Activated naive CD4-positive, alpha-beta T cell treated with anti-CD3 and anti-CD28 coated beads, Interleukin-2, amount 50 U/mL, for 24 hours (primary cell): ENCODE results near the gene UNC93A.
"Not testable (repeated sequence)": the region's sequence is repeated elsewhere in the genome, so short reads cannot be mapped to it uniquely, and the experiment has no call there.

Experiments
- H3K27ac Mint-ChIP-seq: one replicate; pipeline ENCODE4 v1.8.0; 2021; ENCODE audit warnings: mild to moderate bottlenecking, mixed read lengths
- H3K27me3 Mint-ChIP-seq: one replicate; pipeline ENCODE4 v1.8.0; 2021; ENCODE audit warnings: mixed read lengths
- H3K36me3 Mint-ChIP-seq: one replicate; pipeline ENCODE4 v1.8.0; 2021; ENCODE audit warnings: mixed read lengths
- H3K4me1 Mint-ChIP-seq: one replicate; pipeline ENCODE4 v1.8.0; 2021; ENCODE audit warnings: mixed read lengths
- H3K4me3 Mint-ChIP-seq: one replicate; pipeline ENCODE4 v1.8.0; 2021; ENCODE audit warnings: mild to moderate bottlenecking, mixed read lengths
- H3K9me3 Mint-ChIP-seq: one replicate; pipeline ENCODE4 v1.8.0; 2021; ENCODE audit warnings: mixed read lengths

The UNC93A gene

DNA sequence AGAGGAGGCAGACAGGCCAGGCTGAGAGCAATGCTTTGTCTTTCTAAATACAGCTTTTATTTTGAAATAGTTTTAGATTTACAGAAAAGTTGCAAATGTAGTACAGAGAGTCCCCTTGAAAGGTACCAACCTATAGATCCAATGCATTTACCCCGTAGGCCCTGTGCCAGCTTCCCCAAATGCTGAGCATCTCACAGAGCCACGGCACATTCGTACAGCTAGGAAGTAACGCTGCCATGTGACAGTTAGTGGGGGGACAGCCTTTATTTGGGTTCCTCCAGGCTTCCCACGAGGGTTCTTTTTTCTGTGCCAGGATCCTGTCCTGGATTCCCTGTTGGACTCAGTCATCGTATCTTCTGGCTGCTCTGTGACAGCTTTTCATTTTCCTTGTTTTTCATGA, 20.6 kb downstream of the UNC93A start:
- not testable (repeated sequence) for H3K27ac Mint-ChIP-seq, H3K4me3 Mint-ChIP-seq, H3K9me3 Mint-ChIP-seq, H3K27me3 Mint-ChIP-seq, H3K4me1 Mint-ChIP-seq, H3K36me3 Mint-ChIP-seq

DNA sequence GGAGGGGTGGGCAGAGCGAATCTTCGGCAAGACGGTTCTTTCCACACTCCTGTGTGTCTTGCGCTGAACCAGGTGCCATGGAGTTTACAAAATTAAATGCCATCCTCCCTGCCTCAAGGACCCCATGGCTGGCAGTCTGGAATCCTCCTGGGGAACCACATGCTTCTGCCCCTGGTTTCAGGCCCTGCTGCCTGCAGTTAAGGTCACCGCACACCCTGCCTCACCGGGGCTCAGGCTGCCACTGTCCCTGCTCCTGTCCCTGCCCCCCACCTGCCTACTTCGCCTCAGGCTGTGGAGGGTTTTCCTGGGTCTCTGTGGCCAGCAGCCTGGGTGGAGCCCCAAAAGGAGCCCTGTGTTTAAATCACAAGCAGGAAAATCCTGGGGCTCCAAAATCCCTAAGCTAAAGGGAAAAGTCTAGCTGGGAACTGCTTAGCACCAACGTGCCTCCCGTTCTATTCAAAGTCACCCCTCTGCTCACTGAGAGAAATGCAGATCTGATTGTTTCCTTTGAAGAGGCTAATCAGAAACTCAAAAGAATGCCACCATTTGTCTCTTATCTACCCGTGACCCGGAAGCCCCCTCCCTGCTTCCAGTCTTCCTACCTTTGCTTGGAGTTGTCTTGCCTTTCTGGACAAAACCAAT, 23.2 kb downstream of the UNC93A start:
- H3K9me3 Mint-ChIP-seq = no peaks in the 10 kb centered on the region
- no peak overlapping the region for H3K27ac Mint-ChIP-seq
- H3K4me1 Mint-ChIP-seq = no peaks in the 10 kb centered on the region
- peaks cover 6% of the 10 kb centered on the region for H3K27me3 Mint-ChIP-seq
- H3K4me3 Mint-ChIP-seq = no peak overlapping the region
- no peaks in the 10 kb centered on the region for H3K36me3 Mint-ChIP-seq

DNA sequence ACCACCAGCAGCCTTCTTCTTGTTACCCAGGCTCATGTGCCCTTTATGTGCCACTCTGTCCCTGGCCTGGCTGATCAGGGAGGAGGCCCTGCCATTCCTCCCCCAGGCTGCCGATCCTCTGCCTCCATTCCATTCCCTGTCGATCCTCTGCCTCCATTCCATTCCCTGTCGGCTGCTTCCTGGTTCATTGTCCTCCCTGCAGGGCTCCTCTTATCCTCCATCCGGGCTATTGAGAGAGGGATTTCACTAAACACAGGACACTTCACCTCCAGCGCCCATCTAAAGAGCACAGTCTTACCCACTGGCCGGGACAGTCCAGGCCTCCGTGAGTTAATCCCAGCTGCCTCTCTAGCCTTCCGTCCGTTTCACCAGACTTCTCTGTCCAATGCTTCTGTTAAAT, 26.1 kb downstream of the UNC93A start:
- peaks cover 6% of the 10 kb centered on the region for H3K27me3 Mint-ChIP-seq
- H3K9me3 Mint-ChIP-seq = no peaks in the 10 kb centered on the region
- H3K27ac Mint-ChIP-seq = no peak overlapping the region
- H3K4me1 Mint-ChIP-seq = no peaks in the 10 kb centered on the region
- H3K4me3 Mint-ChIP-seq = no peak overlapping the region
- no peaks in the 10 kb centered on the region for H3K36me3 Mint-ChIP-seq

DNA sequence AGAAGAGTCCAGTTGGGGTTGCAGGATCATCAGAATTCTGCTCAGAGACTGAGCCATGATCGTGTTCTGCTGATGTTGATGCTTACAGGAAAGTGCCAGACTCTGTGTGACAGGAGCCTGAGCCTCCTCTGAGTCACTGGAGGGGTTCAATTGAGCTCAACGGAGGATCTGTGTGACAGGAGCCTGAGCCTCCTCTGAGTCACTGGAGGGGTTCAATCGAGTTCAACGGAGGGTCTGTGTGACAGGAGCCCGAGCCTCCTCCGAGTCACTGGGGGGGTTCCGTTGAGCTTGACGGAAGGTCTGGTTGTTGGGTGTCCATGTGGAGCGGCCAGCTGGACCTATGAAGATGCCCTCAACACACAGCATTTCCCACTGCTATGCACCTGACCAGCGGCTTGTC, 27.2 kb downstream of the UNC93A start:
- not testable (repeated sequence) for H3K27me3 Mint-ChIP-seq, H3K4me1 Mint-ChIP-seq, H3K36me3 Mint-ChIP-seq, H3K27ac Mint-ChIP-seq, H3K9me3 Mint-ChIP-seq, H3K4me3 Mint-ChIP-seq

DNA sequence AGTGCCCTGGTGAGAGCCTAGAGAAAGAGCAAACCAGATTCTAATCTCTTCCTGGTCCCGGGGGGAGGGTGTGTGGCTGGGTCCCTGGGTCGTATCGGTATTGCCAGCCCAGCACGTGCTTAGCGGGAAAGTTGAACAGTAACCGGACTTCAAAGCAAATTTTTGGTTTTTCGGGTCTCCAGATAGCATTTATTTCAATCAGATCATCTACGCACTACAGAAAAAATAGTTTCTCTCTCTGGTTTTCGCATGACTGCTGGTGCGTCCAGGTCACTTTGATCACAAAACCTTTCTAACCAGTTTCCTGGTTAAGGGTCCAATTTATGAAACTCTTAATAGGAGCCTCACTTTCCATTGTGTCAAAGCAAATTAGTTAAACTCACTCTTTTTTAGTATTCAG, 27.7 kb downstream of the UNC93A start:
- not testable (repeated sequence) for H3K27me3 Mint-ChIP-seq, H3K9me3 Mint-ChIP-seq, H3K4me1 Mint-ChIP-seq, H3K27ac Mint-ChIP-seq, H3K36me3 Mint-ChIP-seq, H3K4me3 Mint-ChIP-seq

DNA sequence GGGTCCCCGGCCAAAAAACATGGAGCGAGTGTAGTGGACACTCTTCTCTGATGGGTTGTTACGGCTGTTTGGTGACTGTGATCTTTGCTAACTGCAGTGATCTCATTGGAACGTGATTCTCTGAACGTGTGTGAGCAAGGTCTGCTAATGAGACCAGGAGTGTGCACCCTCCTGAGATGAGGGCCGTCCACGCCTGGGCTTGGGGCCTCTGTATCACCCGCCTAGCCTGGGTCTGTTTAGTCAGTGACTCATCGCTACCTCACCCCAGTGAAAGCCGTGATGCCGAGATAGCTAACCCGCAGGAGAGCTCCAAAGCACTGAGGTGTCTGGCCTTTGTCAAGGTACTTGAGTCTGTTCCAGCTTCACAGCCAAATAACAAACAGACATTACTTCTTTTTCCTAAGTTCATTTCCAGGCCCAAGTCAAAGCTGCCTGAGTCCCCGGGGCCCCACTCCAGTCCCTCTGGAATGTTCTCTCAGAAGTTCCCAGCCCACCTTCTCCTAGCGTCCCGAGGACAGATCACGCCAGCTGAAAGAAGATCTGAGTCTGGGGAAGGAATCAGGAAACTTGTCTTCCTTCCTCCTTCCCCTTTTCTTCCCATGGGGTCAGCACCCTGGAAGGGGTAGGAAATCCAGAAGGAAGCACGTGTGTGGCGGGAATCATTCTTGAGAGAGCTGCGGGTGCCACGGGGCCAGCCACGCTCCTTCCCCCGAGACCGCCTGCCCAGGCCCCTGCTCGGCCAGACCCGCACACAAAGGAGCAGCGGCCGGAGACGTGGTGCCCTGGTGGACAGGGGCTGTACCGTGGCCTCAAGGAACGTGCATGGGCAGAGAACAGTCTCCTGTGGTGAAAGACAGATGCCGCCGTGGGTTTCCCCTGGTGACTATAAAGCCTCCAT, 29.0 kb downstream of the UNC93A start:
- not testable (repeated sequence) for H3K27ac Mint-ChIP-seq, H3K4me1 Mint-ChIP-seq, H3K27me3 Mint-ChIP-seq, H3K9me3 Mint-ChIP-seq, H3K4me3 Mint-ChIP-seq, H3K36me3 Mint-ChIP-seq

DNA sequence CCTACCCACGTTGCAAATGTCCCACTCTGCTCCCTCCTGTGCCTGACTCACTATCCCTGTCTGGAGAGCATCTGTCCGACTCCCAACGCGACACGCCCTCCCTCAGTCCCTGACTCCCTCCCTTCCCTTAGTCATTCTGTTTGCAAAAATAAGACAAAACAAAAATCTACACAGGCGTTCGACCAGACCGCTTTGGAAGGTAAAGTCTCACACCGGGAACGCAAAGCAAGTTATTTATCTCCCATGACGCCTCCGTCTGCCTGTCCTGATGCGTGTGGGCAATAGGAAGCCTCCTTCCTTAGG, 29.6 kb downstream of the UNC93A start:
- not testable (repeated sequence) for H3K36me3 Mint-ChIP-seq, H3K4me1 Mint-ChIP-seq, H3K4me3 Mint-ChIP-seq, H3K9me3 Mint-ChIP-seq, H3K27ac Mint-ChIP-seq
- H3K27me3 Mint-ChIP-seq = peaks cover 10% of the 10 kb centered on the region

DNA sequence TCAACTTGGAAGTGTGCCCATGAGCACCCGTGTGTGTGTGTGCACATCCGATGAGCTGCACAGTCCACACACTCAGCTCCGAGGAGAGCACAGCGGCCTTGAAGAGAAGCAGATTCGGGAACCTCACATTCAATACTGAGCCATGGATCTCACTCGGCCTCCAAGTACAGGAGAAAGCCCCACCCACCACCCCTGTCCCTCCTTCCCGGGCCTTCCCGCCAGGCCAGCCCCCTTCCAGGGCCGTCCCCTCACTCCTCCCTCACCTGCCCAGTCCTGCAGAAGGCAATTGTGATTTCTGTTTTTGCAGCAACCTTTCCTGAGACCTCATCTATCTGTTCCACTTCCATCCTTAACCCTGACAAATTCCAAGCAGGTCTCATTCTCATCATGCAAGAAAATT, 30.1 kb downstream of the UNC93A start:
- not testable (repeated sequence) for H3K4me1 Mint-ChIP-seq, H3K36me3 Mint-ChIP-seq, H3K4me3 Mint-ChIP-seq, H3K27ac Mint-ChIP-seq, H3K9me3 Mint-ChIP-seq
- peaks cover 10% of the 10 kb centered on the region for H3K27me3 Mint-ChIP-seq

DNA sequence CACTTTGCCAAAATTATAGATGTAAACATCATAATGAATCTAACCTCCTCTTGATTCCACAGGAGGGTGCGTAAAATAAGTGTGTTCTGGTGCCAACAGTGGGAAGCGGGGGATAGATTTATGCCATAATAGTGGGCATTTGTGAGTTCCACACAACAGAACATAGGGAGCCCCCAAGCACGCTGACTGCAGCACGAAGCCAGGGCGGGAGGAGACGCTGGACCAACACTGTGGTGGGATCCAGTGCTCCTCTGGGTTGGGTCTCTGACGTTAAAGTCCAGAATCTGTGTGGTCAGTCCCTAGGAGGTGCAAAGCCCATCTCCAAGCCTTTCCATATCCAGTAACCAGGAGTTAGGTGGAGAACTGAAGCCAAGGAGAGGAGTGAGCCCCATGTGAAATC, 32.0 kb downstream of the UNC93A start:
- H3K27ac Mint-ChIP-seq = no peak overlapping the region
- no peaks in the 10 kb centered on the region for H3K36me3 Mint-ChIP-seq
- H3K9me3 Mint-ChIP-seq = no peaks in the 10 kb centered on the region
- H3K4me3 Mint-ChIP-seq = no peak overlapping the region
- H3K27me3 Mint-ChIP-seq = peaks cover 4% of the 10 kb centered on the region
- H3K4me1 Mint-ChIP-seq = no peaks in the 10 kb centered on the region

DNA sequence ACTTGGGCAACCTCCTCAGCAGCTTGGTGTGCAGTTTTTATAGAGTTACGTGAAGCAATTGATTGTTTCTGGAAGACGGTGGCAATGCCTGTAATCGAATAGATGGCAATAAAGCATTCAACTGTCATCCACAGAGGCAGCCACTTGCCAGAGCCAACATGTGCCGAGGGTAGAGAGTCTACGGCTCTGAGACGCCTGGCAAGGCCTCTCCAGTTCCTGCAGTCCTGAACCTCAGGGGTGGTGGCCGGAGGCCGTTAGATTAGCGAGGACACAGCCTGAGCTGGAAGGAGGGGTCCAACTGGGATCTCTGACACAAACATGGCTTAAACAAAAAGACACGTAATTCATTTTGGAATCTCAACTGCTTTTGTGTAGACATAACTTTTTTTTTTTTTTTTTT, 33.0 kb downstream of the UNC93A start:
- peaks cover 4% of the 10 kb centered on the region for H3K27me3 Mint-ChIP-seq
- no peaks in the 10 kb centered on the region for H3K4me1 Mint-ChIP-seq
- no peaks in the 10 kb centered on the region for H3K9me3 Mint-ChIP-seq
- no peak overlapping the region for H3K4me3 Mint-ChIP-seq
- H3K36me3 Mint-ChIP-seq = no peaks in the 10 kb centered on the region
- no peak overlapping the region for H3K27ac Mint-ChIP-seq

DNA sequence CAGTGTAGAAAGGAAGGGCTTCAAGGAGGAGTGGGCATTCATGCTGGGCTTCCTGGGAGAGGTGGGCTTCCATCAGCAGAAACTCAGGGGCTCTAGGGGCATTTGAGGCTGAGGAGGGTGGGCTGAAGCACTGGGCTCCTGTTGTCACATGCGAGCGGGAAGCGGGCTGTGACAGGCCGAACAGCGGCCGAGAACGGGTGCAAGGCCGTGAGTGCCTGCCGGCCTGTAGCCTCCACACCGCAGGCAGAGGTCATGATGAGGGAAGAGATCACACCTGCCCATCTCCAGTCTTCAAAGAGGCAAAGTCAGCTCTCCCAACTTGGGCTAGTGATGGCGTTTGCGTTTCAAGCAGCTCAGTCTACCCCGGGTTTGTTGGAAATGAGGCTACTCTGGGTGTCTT, 34.7 kb downstream of the UNC93A start:
- H3K27ac Mint-ChIP-seq = no peak overlapping the region
- H3K27me3 Mint-ChIP-seq = peaks cover 6% of the 10 kb centered on the region
- H3K36me3 Mint-ChIP-seq = no peaks in the 10 kb centered on the region
- H3K9me3 Mint-ChIP-seq = no peaks in the 10 kb centered on the region
- H3K4me1 Mint-ChIP-seq = no peaks in the 10 kb centered on the region
- H3K4me3 Mint-ChIP-seq = no peak overlapping the region

DNA sequence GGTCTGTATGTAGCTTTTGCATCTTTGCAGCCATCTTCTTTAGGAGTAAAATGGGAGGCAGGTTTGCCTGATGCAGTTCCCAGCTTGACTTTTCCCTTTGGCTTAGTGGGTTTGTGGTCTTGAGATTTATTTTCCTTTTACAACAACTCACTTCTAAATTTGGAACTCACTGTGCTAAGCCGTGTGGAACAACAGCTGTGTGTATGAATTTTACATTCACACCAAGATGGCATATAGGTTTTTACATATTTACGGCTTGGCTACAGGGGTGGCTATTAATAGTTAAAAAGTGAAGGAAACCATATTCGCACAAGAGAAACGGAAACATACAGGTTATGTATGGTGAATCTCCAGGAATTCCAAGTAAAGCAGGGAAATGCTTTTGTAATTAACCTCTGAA, 36.3 kb downstream of the UNC93A start:
- no peaks in the 10 kb centered on the region for H3K36me3 Mint-ChIP-seq
- H3K9me3 Mint-ChIP-seq = no peaks in the 10 kb centered on the region
- no peak overlapping the region for H3K4me3 Mint-ChIP-seq
- no peaks in the 10 kb centered on the region for H3K4me1 Mint-ChIP-seq
- H3K27ac Mint-ChIP-seq = no peak overlapping the region
- peaks cover 6% of the 10 kb centered on the region for H3K27me3 Mint-ChIP-seq

DNA sequence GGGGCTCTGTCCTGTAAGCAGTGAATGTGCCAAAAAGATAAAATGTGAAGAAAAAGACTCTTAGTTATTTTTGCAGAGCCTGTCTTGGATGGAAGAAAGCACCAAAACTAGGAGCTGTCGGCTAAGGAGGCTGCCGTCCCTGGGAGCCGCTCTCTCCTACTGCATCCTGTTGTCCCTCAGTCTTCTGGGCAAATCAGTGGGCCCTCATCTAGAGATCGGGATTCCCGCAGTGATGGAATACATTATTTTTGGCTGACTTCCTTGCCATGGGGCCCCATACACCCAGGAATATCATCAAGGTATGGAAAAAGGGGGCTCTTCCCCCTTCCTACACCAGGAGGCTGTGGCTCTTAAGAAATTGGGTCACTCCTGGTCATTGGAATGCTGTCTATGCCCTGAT, 37.0 kb downstream of the UNC93A start:
- Mint-ChIP-seq H3K27me3 (peaks cover 6% of the 10 kb centered on the region), H3K36me3 (no peaks in the 10 kb centered on the region), H3K27ac (no peak overlapping the region), H3K4me1 (no peaks in the 10 kb centered on the region), H3K4me3 (no peak overlapping the region), H3K9me3 (no peaks in the 10 kb centered on the region)

DNA sequence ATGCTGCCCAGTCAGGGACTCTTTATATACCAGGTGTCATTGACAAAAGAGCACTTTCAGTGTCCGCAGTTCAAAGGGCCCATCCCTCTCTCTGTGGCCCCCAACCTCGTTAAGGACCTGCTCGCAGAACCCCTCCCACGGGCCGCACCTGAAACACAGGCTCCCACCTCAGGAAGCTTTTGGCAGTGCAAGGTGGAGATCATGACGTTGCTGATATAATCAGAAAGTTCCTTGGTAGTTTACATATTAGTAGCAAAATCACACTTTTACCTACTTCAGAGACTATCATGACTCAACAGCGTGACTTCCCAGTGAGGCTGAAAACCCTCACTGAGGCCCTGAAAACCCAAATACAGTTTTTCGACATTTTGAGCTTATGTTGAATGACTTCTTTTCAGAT, 37.9 kb downstream of the UNC93A start:
- H3K4me1 Mint-ChIP-seq = no peaks in the 10 kb centered on the region
- no peak overlapping the region for H3K27ac Mint-ChIP-seq

DNA sequence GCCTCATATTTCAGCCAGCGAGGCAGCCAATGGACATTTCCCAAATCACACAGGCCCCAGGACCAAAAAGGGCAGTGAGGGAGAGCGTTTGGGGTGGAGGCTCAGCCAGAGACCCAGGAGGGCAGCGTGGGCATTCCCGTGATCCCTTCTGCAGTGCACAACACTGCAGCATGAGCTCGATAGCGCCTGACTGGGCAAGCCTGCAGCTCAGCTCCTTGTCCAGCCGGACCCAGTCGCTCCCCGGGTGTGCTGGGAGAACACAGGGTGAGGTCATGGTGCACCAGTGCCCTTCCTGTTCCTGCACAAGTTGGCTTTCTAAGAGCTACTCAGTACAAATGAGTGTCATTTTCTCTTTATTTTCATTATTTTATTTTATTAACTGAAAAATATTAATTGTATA, 39.6 kb downstream of the UNC93A start:
- Mint-ChIP-seq H3K27ac (no peak overlapping the region), H3K9me3 (no peaks in the 10 kb centered on the region), H3K4me3 (no peak overlapping the region), H3K4me1 (no peaks in the 10 kb centered on the region), H3K27me3 (peaks cover 3% of the 10 kb centered on the region), H3K36me3 (no peaks in the 10 kb centered on the region)

More for the DNA sequence above, 37.9 kb downstream of the UNC93A start:
- peaks cover 6% of the 10 kb centered on the region for H3K27me3 Mint-ChIP-seq
- H3K9me3 Mint-ChIP-seq = no peaks in the 10 kb centered on the region
- no peaks in the 10 kb centered on the region for H3K36me3 Mint-ChIP-seq
- H3K4me3 Mint-ChIP-seq = no peak overlapping the region

DNA sequence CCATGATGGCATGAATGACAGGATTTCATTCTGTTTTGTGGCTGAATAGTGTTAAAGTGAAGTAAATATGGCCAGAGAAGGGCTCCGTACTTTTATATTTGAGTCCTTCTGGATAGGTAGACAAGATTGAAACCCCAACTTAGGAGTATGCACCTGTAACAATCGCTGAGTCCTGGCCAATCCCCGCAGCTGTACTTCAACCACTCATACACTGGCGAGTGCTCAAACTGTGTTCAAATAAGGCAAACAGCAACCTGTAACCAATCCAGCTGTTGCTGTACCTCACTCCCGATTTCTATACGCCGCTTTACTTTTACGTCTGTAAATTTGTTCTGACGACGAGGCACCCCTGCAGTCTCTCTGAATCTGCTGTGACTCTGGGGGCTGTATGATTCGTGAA, 40.5 kb downstream of the UNC93A start:
- no peaks in the 10 kb centered on the region for H3K4me1 Mint-ChIP-seq
- H3K36me3 Mint-ChIP-seq = no peaks in the 10 kb centered on the region
- H3K4me3 Mint-ChIP-seq = no peak overlapping the region
- peaks cover 3% of the 10 kb centered on the region for H3K27me3 Mint-ChIP-seq
- no peaks in the 10 kb centered on the region for H3K9me3 Mint-ChIP-seq
- H3K27ac Mint-ChIP-seq = no peak overlapping the region
